Body of pancreas (tissue), 4 donors: Measurements from ENCODE around the gene TSPOAP1.

Experiments
- CTCF ChIP-seq, 7 experiments: fragments of 450-650 bp in 4 of 7; fragments of 200-600 bp in 3 of 7; sonication (generic) in 3 of 7; IDR thresholded peaks; one replicate each; pipeline ENCODE4 v1.5.1; 2016 to 2019; ENCODE audit warnings: antibody characterized with exemption in 7 of 7
- POLR2A ChIP-seq, 3 donors: fragments of 450-650 bp; IDR thresholded peaks; one replicate each; pipeline ENCODE4 v1.6.1; 2016; ENCODE audit warnings: antibody characterized with exemption in 3 of 3, mild to moderate bottlenecking in 2 of 3

GRCh38 chr17:58348038-58348437 lies 19.4 kb upstream of the TSPOAP1 start:
- TF ChIP-seq CTCF (IDR thresholded peaks at IDR 0.05) (no peak), POLR2A (IDR thresholded peaks at IDR 0.05) (no peak)
